ENCODE results near the gene CTSK.

The CTSK gene

GRCh38 chr1:150751443-150751842, 56.6 kb downstream of the CTSK start:
- no peak for TF ChIP-seq REST (IDR thresholded peaks at IDR 0.05; ENCODE audit: insufficient read depth in 1 of 2, low read depth in 2 of 2, low read length in 2 of 2)
- TF ChIP-seq POLR2AphosphoS5 (IDR thresholded peaks at IDR 0.05; ENCODE audit: low read depth, low read length) = no peak

- TF ChIP-seq TAF1 (IDR thresholded peaks at IDR 0.05; ENCODE audit: borderline replicate concordance, insufficient read depth, low read length) = no peak
Observed at GRCh38 chr1:150749720-150750311, 58.2 kb downstream of the CTSK start.

- TF ChIP-seq REST (IDR thresholded peaks at IDR 0.05; ENCODE audit: insufficient read depth in 1 of 2, low read depth in 2 of 2, low read length in 2 of 2) = no peak
- TF ChIP-seq FOXP2 (optimal IDR thresholded peaks at IDR 0.05; ENCODE audit: borderline replicate concordance, extremely low read depth, extremely low read length, insufficient read depth) = no peak
- TF ChIP-seq POLR2AphosphoS5 (IDR thresholded peaks at IDR 0.05; ENCODE audit: low read depth, low read length) = no peak
- TF ChIP-seq SIN3A (IDR thresholded peaks at IDR 0.05; ENCODE audit: borderline replicate concordance, insufficient read depth, low read length) = no peak
- TF ChIP-seq TAF1 (IDR thresholded peaks at IDR 0.05; ENCODE audit: borderline replicate concordance, insufficient read depth, low read length) = no peak
Observed at GRCh38 chr1:150748878-150749719, 59.0 kb downstream of the CTSK start.

Measured in PFSK-1 (cell line).